SK-N-SH treated with all-trans-retinoic acid at 6 μM for 48 hours (cell line): Measurements from ENCODE around the gene ANLN.

Experiments
- ATAC-seq: fragments of 200-7000 bp; cut with Tn5 transposase; 3 replicates; pipeline ENCODE4 v1.9.1; 2020; ENCODE audit warnings: mild to moderate bottlenecking, moderate library complexity
- ARNTL ChIP-seq: fragments of 450-650 bp; formaldehyde crosslinking; IDR thresholded peaks from 2 replicates; pipeline ENCODE4 v1.5.0; 2020; ENCODE audit warnings: low read depth, mild to moderate bottlenecking, moderate library complexity, borderline replicate concordance
- BACH2 ChIP-seq: fragments of 250-450 bp; sonication (Bioruptor Pico); IDR thresholded peaks from 2 replicates; pipeline ENCODE4 v1.9.0; 2021; ENCODE audit warnings: mild to moderate bottlenecking, borderline replicate concordance
- CSDC2 ChIP-seq: fragments of 250-450 bp; sonication (Bioruptor Pico); IDR thresholded peaks from 2 replicates; pipeline ENCODE4 v1.5.0; 2020; ENCODE audit warnings: mild to moderate bottlenecking, moderate library complexity
- GLIS3 ChIP-seq: fragments of 250-450 bp; sonication (Bioruptor Pico); IDR thresholded peaks from 2 replicates; pipeline ENCODE4 v1.5.0; 2020; ENCODE audit warnings: mild to moderate bottlenecking, moderate library complexity
- ISL1 ChIP-seq: fragments of 250-450 bp; sonication (Bioruptor Pico); IDR thresholded peaks from 2 replicates; pipeline ENCODE4 v2.1.2; 2022; ENCODE audit warnings: mild to moderate bottlenecking, moderate library complexity
- OSR1 ChIP-seq: fragments of 250-450 bp; sonication (Bioruptor Pico); IDR thresholded peaks from 2 replicates; pipeline ENCODE4 v1.8.0; 2022; ENCODE audit warnings: moderate library complexity, mild to moderate bottlenecking, inconsistent platforms
- PATZ1 ChIP-seq: fragments of 250-450 bp; sonication (Bioruptor Pico); IDR thresholded peaks from 2 replicates; pipeline ENCODE4 v1.8.0; 2020; ENCODE audit warnings: mild to moderate bottlenecking, moderate library complexity, borderline replicate concordance
- PPARA ChIP-seq: fragments of 250-450 bp; sonication (Bioruptor Pico); IDR thresholded peaks from 2 replicates; pipeline ENCODE4 v1.5.0; 2020; ENCODE audit warnings: mild to moderate bottlenecking, borderline replicate concordance
- RARB ChIP-seq: fragments of 250-450 bp; sonication (Bioruptor Pico); IDR thresholded peaks from 2 replicates; pipeline ENCODE4 v1.8.0; 2021; ENCODE audit warnings: mild to moderate bottlenecking, moderate library complexity
- SNAI2 ChIP-seq: fragments of 250-450 bp; sonication (Bioruptor Pico); IDR thresholded peaks from 2 replicates; pipeline ENCODE4 v1.5.0; 2020; ENCODE audit warnings: mild to moderate bottlenecking, moderate library complexity
- TCF4 ChIP-seq: fragments of 250-450 bp; sonication (Bioruptor Pico); IDR thresholded peaks from 2 replicates; pipeline ENCODE4 v1.8.0; 2021; ENCODE audit warnings: mild to moderate bottlenecking, moderate library complexity, borderline replicate concordance
- TOX ChIP-seq: fragments of 250-450 bp; sonication (Bioruptor Pico); IDR thresholded peaks from 2 replicates; pipeline ENCODE4 v1.8.0; 2021; ENCODE audit warnings: mild to moderate bottlenecking, moderate library complexity, borderline replicate concordance
- ZC3H10 ChIP-seq: fragments of 250-450 bp; sonication (Bioruptor Pico); IDR thresholded peaks from 2 replicates; pipeline ENCODE4 v1.5.1; 2021; ENCODE audit warnings: mild to moderate bottlenecking, moderate library complexity
- ZFP30 ChIP-seq: fragments of 450-650 bp; formaldehyde crosslinking; IDR thresholded peaks from 2 replicates; pipeline ENCODE4 v1.5.0; 2022; ENCODE audit warnings: mild to moderate bottlenecking, moderate library complexity
- ZNF565 ChIP-seq: fragments of 450-650 bp; formaldehyde crosslinking; conservative IDR thresholded peaks from 2 replicates; pipeline ENCODE4 v1.5.0; 2020; ENCODE audit warnings: low read depth, mild to moderate bottlenecking, moderate library complexity
- ZNF70 ChIP-seq: fragments of 450-650 bp; formaldehyde crosslinking; IDR thresholded peaks from 2 replicates; pipeline ENCODE4 v1.5.0; 2020; ENCODE audit warnings: mild to moderate bottlenecking, moderate library complexity
- ZNF8 ChIP-seq: fragments of 450-650 bp; formaldehyde crosslinking; IDR thresholded peaks from 2 replicates; pipeline ENCODE4 v1.5.0; 2020; ENCODE audit warnings: mild to moderate bottlenecking, moderate library complexity
- TF ChIP-seq, protein P1 (sequence below): fragments of 250-450 bp; sonication (Bioruptor Pico); IDR thresholded peaks from 2 replicates; pipeline ENCODE4 v1.8.0; 2021; ENCODE audit warnings: low read depth, mild to moderate bottlenecking, moderate library complexity, borderline replicate concordance
- TF ChIP-seq, protein P2 (sequence below): fragments of 250-450 bp; sonication (Bioruptor Pico); IDR thresholded peaks from 2 replicates; pipeline ENCODE4 v1.5.0; 2020; ENCODE audit warnings: mild to moderate bottlenecking, moderate library complexity
- TF ChIP-seq, protein P3 (sequence below): fragments of 250-450 bp; sonication (Bioruptor Pico); IDR thresholded peaks from 2 replicates; pipeline ENCODE4 v1.5.1; 2021; ENCODE audit warnings: mild to moderate bottlenecking, moderate library complexity

ANLN gene

DNA sequence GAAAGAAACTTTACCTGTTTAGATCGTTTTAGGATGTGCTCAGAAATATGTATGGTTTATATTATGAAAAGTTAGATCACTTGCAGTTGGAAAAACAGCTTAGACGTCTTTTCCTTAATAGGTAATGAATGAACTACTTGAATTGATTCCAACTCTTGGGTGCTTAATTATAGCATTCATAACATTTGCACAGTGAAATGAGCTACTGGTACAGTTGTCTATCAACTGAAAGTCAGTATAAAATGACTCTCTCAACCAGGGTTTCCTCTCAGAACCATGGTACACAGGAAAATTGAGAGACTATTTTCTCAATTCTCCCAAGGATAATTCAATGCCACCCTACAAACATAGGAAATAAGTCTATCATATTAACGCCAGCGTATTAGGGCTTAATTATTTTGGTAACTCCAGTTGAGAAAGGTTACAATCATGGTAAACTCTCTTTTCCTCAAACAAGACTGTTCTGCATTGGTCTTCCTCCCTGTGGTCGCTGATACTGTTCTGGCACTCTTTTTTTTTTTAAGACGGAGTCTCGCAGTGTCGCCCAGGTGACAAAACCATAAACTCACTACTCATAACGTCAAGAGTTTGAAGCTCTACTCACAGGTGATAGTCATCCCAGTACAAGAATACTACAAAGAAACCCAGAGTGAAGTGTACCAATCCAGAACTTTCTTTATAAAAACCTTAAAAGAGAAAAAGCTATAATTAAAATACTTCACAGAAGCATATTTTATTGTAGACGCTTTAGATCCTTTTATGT, 2.0 kb downstream of the ANLN start:
- ATAC-seq: no peak
- no peak for TF ChIP-seq PATZ1
- TF ChIP-seq, all 23 proteins: peak for 0

- ATAC-seq: no peak
- TF ChIP-seq, protein P1, sequence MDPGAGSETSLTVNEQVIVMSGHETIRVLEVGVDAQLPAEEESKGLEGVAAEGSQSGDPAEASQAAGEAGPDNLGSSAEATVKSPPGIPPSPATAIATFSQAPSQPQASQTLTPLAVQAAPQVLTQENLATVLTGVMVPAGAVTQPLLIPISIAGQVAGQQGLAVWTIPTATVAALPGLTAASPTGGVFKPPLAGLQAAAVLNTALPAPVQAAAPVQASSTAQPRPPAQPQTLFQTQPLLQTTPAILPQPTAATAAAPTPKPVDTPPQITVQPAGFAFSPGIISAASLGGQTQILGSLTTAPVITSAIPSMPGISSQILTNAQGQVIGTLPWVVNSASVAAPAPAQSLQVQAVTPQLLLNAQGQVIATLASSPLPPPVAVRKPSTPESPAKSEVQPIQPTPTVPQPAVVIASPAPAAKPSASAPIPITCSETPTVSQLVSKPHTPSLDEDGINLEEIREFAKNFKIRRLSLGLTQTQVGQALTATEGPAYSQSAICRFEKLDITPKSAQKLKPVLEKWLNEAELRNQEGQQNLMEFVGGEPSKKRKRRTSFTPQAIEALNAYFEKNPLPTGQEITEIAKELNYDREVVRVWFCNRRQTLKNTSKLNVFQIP (CRISPR knock-in tag): no peak
- no peak for TF ChIP-seq OSR1 (CRISPR knock-in tag)
- no peak for TF ChIP-seq ZC3H10
- no peak for TF ChIP-seq CSDC2 (CRISPR knock-in tag)
- TF ChIP-seq ISL1 (CRISPR knock-in tag): no peak
- TF ChIP-seq GLIS3 (CRISPR knock-in tag): no peak
- TF ChIP-seq RARB (CRISPR knock-in tag): no peak
- TF ChIP-seq TCF4 (CRISPR knock-in tag): no peak
- no peak for TF ChIP-seq BACH2 (CRISPR knock-in tag)
- TF ChIP-seq ARNTL (CRISPR knock-in tag): no peak
- TF ChIP-seq, protein P2, sequence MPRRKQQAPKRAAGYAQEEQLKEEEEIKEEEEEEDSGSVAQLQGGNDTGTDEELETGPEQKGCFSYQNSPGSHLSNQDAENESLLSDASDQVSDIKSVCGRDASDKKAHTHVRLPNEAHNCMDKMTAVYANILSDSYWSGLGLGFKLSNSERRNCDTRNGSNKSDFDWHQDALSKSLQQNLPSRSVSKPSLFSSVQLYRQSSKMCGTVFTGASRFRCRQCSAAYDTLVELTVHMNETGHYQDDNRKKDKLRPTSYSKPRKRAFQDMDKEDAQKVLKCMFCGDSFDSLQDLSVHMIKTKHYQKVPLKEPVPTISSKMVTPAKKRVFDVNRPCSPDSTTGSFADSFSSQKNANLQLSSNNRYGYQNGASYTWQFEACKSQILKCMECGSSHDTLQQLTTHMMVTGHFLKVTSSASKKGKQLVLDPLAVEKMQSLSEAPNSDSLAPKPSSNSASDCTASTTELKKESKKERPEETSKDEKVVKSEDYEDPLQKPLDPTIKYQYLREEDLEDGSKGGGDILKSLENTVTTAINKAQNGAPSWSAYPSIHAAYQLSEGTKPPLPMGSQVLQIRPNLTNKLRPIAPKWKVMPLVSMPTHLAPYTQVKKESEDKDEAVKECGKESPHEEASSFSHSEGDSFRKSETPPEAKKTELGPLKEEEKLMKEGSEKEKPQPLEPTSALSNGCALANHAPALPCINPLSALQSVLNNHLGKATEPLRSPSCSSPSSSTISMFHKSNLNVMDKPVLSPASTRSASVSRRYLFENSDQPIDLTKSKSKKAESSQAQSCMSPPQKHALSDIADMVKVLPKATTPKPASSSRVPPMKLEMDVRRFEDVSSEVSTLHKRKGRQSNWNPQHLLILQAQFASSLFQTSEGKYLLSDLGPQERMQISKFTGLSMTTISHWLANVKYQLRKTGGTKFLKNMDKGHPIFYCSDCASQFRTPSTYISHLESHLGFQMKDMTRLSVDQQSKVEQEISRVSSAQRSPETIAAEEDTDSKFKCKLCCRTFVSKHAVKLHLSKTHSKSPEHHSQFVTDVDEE (CRISPR knock-in tag): no peak
- no peak for TF ChIP-seq TOX (CRISPR knock-in tag)
- TF ChIP-seq PPARA (CRISPR knock-in tag): no peak
- no peak for TF ChIP-seq ZFP30 (CRISPR knock-in tag)
These were observed 4.2 kb downstream of the ANLN start for GRCh38 chr7:36393826-36394225.

DNA sequence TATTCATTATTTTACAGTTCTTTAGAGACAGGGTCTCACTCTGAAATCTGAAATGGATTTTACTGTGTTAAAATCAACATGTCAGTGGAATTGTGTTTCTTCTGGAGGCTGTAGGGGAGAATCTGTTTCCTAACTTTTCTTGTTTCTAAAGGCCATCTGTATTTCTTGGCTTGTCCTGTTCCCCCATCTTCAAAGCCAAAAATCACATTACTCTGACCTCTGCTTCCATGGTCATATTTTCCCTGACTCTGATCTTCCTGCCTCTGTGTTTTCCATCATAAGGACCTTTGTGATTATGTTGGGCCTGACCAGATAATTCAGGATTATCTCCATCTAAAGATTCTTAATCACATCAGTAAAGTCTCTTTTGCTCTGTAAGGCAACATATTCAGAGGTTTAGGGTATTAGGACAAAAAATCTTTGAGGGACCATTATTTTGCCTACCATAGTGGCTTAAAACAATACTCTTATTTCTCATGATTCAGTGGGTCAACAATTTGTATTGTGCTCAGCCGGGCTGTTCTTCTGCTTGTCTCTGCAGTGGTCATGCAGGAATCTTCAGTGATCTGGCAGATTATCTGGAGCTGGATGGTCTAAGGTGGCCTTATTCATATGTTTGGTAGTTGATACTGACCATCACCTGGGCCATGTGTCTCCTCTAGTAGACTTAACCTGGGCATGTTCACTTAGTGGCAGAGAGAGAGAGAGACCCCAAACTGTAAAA, 5.7 kb downstream of the ANLN start:
- TF ChIP-seq ISL1 (CRISPR knock-in tag) (no peak), ZNF565 (CRISPR knock-in tag) (no peak), PPARA (CRISPR knock-in tag) (no peak), ARNTL (CRISPR knock-in tag) (no peak), ZNF70 (CRISPR knock-in tag) (no peak), RARB (CRISPR knock-in tag) (no peak), GLIS3 (CRISPR knock-in tag) (no peak), BACH2 (CRISPR knock-in tag) (no peak), SNAI2 (CRISPR knock-in tag) (no peak), ZC3H10 (no peak), ZNF8 (CRISPR knock-in tag) (no peak), OSR1 (CRISPR knock-in tag) (no peak)
- TF ChIP-seq, protein P3, sequence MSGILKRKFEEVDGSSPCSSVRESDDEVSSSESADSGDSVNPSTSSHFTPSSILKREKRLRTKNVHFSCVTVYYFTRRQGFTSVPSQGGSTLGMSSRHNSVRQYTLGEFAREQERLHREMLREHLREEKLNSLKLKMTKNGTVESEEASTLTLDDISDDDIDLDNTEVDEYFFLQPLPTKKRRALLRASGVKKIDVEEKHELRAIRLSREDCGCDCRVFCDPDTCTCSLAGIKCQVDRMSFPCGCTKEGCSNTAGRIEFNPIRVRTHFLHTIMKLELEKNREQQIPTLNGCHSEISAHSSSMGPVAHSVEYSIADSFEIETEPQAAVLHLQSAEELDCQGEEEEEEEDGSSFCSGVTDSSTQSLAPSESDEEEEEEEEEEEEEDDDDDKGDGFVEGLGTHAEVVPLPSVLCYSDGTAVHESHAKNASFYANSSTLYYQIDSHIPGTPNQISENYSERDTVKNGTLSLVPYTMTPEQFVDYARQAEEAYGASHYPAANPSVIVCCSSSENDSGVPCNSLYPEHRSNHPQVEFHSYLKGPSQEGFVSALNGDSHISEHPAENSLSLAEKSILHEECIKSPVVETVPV (CRISPR knock-in tag): no peak
- TF ChIP-seq, protein P2 (CRISPR knock-in tag): no peak
- no peak for ATAC-seq
